Sigmoid colon (tissue), 7 donors: ENCODE measurements around the gene MYRIP. TPM values are rescaled to one million over a fixed set of nuclear protein-coding genes. Genes with fewer than 3 reads are reported as not detected.

Source experiments
- DNase-seq: peaks from one replicate; pipeline ENCODE4 v3.0.0-alpha.2; 2019
- H3K27ac ChIP-seq, 4 donors: fragments of 200-600 bp; sonication (generic); one replicate each; pipeline ENCODE4 v1.5.1; 2016 to 2019; ENCODE audit warnings: mild to moderate bottlenecking in 1 of 4
- H3K27me3 ChIP-seq, 3 donors: fragments of 200-600 bp; sonication (generic); one replicate each; pipeline ENCODE4 v1.5.1; 2019; ENCODE audit warnings: mild to moderate bottlenecking in 1 of 3
- H3K36me3 ChIP-seq, 4 donors: fragments of 200-600 bp; sonication (generic); one replicate each; pipeline ENCODE4 v1.5.1; 2016 to 2019
- H3K4me1 ChIP-seq, 4 donors: fragments of 200-600 bp; sonication (generic); one replicate each; pipeline ENCODE4 v1.5.1; 2017 to 2019
- H3K4me3 ChIP-seq, 4 donors: fragments of 200-600 bp; sonication (generic); one replicate each; pipeline ENCODE4 v1.5.1; 2017 to 2019; ENCODE audit warnings: mild to moderate bottlenecking in 2 of 4, moderate library complexity in 1 of 4
- H3K9me3 ChIP-seq, 4 donors: fragments of 200-600 bp in 3 of 4; sonication (generic) in 3 of 4; one replicate each; pipeline versions ENCODE4 v1.5.1 to v1.6.1; 2013 to 2019
- CTCF ChIP-seq, 4 experiments: fragments of 450-650 bp in 3 of 4; fragments of 200-600 bp in 1 of 4; IDR thresholded peaks; one replicate each; pipeline ENCODE4 v1.5.1; 2016 to 2019; ENCODE audit warnings: antibody characterized with exemption in 4 of 4, mild to moderate bottlenecking in 3 of 4, moderate library complexity in 2 of 4
- EP300 ChIP-seq, 4 donors: sonication (generic); formaldehyde crosslinking; IDR thresholded peaks; one replicate each; pipeline ENCODE4 v1.6.1; 2017; ENCODE audit warnings: antibody characterized with exemption in 4 of 4
- POLR2A ChIP-seq, 2 donors: fragments of 450-650 bp; IDR thresholded peaks; one replicate each; pipeline ENCODE4 v1.6.1; 2016; ENCODE audit warnings: antibody characterized with exemption in 2 of 2, mild to moderate bottlenecking in 2 of 2, moderate library complexity in 2 of 2
- POLR2AphosphoS5 ChIP-seq, 4 donors: sonication (generic); formaldehyde crosslinking; IDR thresholded peaks; one replicate each; pipeline ENCODE4 v1.6.1; 2017; ENCODE audit warnings: antibody characterized with exemption in 4 of 4
- WGBS, 2 donors: extraction: QIAGEN DNeasy Blood & Tissue Kit; methylation state at CpG; one replicate each; pipeline ENCODE4 v1.1.7; 2013; 5-methylcytosine and 5-hydroxymethylcytosine counted together
- intact Hi-C: fragments of 100-400 bp; cut with DNase I; formaldehyde crosslinking; loops from one replicate; pipeline ENCODE4 v1.15.1; 2023
- polyA plus RNA-seq, 3 donors: library from polyadenylated mRNA; stranded (reverse); fragments of 200-250 nt; gene quantifications; one replicate each; pipeline ENCODE4 v1.2.3, GENCODE V29; 2013
- total RNA-seq, 4 donors: library from RNA; depleted of rRNA; stranded (reverse); fragments of >200 nt; gene quantifications; one replicate each; pipeline ENCODE4 v1.1.0, GENCODE V29; 2016
- donor health status: healthy with polysubstance abuse.
- donor health status: Bipolar disorder and iron deficiency.
- donor health status: healthy.

Gene MYRIP
- total and polyA plus RNA-seq, 7 donors = 2.2 to 5.5 (median 4.2) TPM

DNA sequence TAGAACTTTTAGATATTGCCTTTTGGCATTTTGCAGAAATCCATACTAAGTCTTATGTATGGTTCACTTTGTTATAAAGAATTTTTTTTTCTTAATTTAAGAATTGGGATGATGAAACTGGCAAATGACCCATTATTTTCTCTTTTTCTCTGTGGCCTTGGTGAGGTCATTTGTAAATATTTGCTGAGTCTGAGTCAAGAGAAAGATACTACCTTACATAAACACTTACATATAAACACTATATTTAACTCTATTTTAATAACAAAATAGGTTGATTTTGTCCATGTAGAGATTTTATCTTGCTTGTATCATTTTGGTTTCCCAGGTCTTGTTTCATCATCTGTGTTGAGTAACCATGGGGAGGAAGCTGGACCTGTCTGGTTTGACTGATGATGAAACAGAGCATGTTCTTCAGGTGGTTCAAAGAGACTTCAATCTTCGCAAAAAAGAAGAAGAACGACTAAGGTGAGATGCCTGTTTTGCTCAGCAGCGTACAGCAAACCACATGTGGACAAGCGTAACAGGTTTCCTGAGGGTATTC, 91.1 kb downstream of the MYRIP start:
- no peak overlapping the region for H3K4me3 ChIP-seq
- no peaks in the 10 kb centered on the region for H3K27me3 ChIP-seq
- DNase-seq = no peak
- intact Hi-C loops = no loop called here
- H3K9me3 ChIP-seq = no peaks in the 10 kb centered on the region
- H3K36me3 ChIP-seq = no peaks in the 10 kb centered on the region
- H3K27ac ChIP-seq = no peak overlapping the region
- H3K4me1 ChIP-seq = no peaks in the 10 kb centered on the region
- 91 to 92% methylated on average over 4 of the region's 4 CpGs for WGBS, 2 donors
- TF ChIP-seq POLR2AphosphoS5 (IDR thresholded peaks at IDR 0.05) = no peak
- no peak for TF ChIP-seq EP300 (IDR thresholded peaks at IDR 0.05)

- H3K27me3 ChIP-seq = no peaks in the 10 kb centered on the region
- no peaks in the 10 kb centered on the region for H3K4me1 ChIP-seq
- no peaks in the 10 kb centered on the region for H3K9me3 ChIP-seq
- DNase-seq = no peak
- H3K27ac ChIP-seq = no peak overlapping the region
- TF ChIP-seq POLR2AphosphoS5 (IDR thresholded peaks at IDR 0.05) (no peak), CTCF (IDR thresholded peaks at IDR 0.05) (no peak), EP300 (IDR thresholded peaks at IDR 0.05) (no peak), POLR2A (IDR thresholded peaks at IDR 0.05) (no peak)
- intact Hi-C loops = no loop called here
- WGBS, 2 donors = 11 to 48% methylated on average over 2 of the region's 2 CpGs
- no peak overlapping the region for H3K4me3 ChIP-seq
- no peaks in the 10 kb centered on the region for H3K36me3 ChIP-seq
Observed at GRCh38 chr3:39903253-39903652, 93.8 kb downstream of the MYRIP start.

GRCh38 chr3:39905788-39906187, 96.4 kb downstream of the MYRIP start:
- H3K9me3 ChIP-seq = no peaks in the 10 kb centered on the region
- 88 to 96% methylated on average over 2 of the region's 2 CpGs for WGBS, 2 donors
- H3K36me3 ChIP-seq = no peaks in the 10 kb centered on the region
- intact Hi-C loops = no loop called here
- H3K4me3 ChIP-seq = no peak overlapping the region
- DNase-seq = no peak
- TF ChIP-seq POLR2A (IDR thresholded peaks at IDR 0.05) (no peak), POLR2AphosphoS5 (IDR thresholded peaks at IDR 0.05) (no peak), EP300 (IDR thresholded peaks at IDR 0.05) (no peak), CTCF (IDR thresholded peaks at IDR 0.05) (no peak)
- no peak overlapping the region for H3K27ac ChIP-seq
- H3K27me3 ChIP-seq = no peaks in the 10 kb centered on the region
- H3K4me1 ChIP-seq = no peaks in the 10 kb centered on the region

DNA sequence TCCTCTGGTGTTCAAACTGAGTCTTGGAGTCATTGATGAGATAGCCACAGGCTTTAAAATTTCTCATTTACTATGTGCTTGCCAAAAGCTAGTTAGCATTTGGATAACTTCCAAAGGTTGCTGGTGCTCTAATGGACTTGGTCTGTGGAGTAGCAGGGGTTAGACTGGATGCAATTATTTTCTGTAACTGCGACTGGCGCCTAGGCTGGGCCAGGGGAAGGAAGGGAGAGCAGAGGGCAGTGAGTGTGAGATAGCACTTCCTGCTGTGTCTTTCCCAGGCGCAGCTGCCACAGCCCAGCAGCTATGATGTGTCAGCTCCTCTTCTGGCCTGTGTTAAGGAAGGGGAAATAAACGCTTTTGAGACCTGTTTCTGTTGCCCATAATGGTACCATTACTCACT, 98.6 kb downstream of the MYRIP start:
- H3K4me3 ChIP-seq = no peak overlapping the region
- H3K27me3 ChIP-seq = no peaks in the 10 kb centered on the region
- intact Hi-C loops = no loop called here
- no peaks in the 10 kb centered on the region for H3K9me3 ChIP-seq
- 8 to 35% methylated on average over 4 of the region's 4 CpGs for WGBS, 2 donors
- H3K36me3 ChIP-seq = no peaks in the 10 kb centered on the region
- no peak for DNase-seq
- TF ChIP-seq POLR2AphosphoS5 (IDR thresholded peaks at IDR 0.05) (no peak), POLR2A (IDR thresholded peaks at IDR 0.05) (no peak), CTCF (IDR thresholded peaks at IDR 0.05) (no peak), EP300 (IDR thresholded peaks at IDR 0.05) (no peak)
- peaks cover 0 to 10% (median 8%) of the 10 kb centered on the region in 4 donors for H3K4me1 ChIP-seq
- no peak overlapping the region for H3K27ac ChIP-seq

DNA sequence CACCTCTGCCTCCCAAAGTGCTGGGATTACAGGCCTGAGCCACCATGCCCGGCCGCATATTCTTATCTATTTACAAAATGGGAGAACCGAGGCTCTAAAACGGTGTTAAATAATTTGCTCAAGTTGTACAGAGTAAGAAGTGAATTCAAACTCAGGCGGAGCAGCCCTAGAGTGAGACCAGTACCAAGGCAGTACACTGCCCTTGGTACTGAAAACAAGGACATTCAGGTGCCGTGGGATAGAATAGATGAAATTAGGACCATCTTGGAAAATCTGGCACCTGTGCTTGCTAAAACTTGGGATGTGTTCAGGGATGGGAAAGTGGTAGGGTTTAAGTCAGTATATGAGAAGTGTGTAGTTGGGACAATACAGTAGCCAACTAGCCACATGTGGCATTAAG, 100.7 kb downstream of the MYRIP start:
- Histone ChIP-seq H3K36me3 (no peaks in the 10 kb centered on the region), H3K27me3 (no peaks in the 10 kb centered on the region), H3K4me1 (peaks cover 0 to 10% (median 8%) of the 10 kb centered on the region in 4 donors), H3K9me3 (no peaks in the 10 kb centered on the region), H3K4me3 (no peak overlapping the region), H3K27ac (no peak overlapping the region)
- WGBS, 2 donors = 83 to 85% methylated on average over 6 of the region's 6 CpGs
- no peak for DNase-seq
- intact Hi-C loops = no loop called here
- TF ChIP-seq POLR2AphosphoS5 (IDR thresholded peaks at IDR 0.05) (no peak), CTCF (IDR thresholded peaks at IDR 0.05) (no peak), POLR2A (IDR thresholded peaks at IDR 0.05) (no peak), EP300 (IDR thresholded peaks at IDR 0.05) (no peak)
